Measurements from ENCODE around the gene SSPN.

Gene SSPN

DNA sequence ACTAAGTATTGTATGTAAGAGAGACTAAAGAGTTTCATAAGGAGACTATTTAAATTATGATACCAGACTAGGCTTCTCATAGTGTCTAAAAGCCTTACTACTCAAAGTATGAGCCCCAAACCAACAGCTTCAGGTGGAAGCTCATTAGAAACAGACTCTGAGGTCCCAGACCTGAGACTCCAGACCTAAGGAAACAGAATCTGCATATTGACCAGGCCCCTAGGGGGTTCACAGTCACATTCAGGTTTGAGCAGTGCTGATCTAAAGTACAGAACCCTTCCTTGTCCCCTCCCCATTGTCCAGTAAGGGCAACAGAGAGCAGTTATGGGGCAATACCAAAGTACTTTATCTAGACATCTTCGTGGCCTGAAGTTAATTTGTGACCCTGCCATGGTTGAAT, 87.7 kb downstream of the SSPN start:
- no peak for DNase-seq

DNA sequence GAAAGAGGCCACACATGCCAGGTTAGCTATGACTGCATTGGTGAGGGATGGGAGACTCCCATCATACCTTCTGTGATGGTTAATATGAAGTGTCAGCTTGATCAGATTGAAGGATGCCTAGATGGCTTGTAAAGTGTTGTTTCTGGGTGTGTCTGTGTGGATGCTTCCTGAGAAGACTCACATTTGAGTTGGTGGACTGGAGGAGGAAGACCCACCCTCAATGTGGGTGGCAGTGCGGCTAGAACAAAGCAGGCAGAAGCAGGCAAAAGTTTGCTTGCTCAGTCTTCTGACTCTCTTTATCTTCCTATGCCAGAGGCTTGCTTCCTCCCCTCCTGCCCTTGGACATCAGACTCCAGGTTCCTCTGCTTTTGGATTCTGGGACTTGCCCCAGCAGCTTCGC, 88.2 kb downstream of the SSPN start:
- DNase-seq: no peak

DNA sequence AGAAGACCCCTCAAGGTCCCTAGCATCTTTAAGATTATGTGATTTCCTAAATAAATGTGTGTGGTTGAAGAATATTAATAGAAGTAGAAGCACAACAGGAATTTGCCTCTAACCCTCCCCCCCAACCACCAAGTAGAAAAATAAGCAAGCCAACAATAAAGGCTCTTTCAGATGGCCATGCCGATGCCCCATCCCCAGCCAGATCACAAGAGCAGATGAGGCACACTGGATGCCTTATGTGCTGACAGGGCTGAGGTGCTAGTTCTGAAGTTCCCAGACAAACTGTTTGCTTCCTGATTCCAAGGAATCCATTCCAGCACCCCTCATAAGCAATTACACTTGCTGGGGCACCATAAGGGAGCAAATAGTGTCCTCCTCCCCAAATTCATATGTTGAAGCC, 90.0 kb downstream of the SSPN start:
- no peak for DNase-seq

DNA sequence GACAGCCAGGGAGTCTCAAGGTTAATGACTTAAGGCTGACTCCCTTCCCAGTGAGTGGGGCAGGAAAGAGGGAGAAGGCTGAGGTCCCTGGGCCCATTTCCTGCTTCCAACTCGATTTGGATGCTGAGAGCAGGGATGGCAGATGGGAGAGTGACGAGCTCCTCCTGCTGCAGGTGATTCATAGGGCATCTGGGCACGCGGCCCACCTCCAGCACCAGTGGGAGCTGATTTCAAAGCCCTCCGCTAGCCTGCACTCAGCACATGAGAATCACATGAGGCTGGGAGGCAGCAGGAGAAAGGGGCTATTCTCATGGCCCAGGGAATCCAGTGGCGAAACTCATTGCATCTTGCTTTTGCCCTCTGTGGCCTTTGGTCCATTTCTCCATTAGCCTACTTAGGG, 90.8 kb downstream of the SSPN start:
- DNase-seq: no peak

DNA sequence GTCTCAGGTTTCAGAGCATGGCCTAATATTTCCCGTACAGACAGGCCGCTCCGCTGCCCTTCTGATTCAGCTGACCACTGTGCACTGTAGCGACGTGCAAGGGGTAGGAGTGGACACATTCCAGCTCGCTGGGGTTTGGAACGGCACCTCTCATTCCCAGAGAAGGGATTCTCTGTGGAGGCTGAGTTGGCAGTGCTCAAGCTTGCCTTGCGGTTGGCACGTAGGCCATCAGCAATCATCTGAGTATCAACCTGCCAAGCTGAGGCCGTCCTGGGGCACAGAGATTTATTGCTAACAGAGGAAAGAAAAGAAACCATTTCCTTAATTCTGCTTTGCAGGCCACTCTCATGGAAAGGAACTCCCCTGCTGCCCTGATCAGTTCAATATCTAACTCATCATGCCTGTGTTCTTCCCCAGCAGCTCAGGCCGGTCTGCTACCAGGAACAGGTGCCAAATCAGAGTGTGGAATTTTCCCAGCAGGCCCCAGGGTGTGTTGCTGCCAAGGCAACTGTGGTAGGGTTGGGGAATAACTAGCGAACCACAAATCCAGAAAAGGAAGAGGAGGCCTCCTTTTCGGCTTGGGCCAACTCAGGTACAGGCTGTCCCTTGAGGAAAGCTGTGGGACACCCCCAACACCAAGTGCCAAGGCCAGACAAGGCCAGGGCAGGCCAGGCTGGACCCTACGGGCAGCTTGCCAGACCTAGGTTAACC, 92.5 kb downstream of the SSPN start:
- no peak for DNase-seq

- DNase-seq: no peak
Measured at GRCh38 chr12:26290565-26290964, 95.2 kb downstream of the SSPN start.

GRCh38 chr12:26292596-26292995, 97.2 kb downstream of the SSPN start:
- no peak for DNase-seq

DNA sequence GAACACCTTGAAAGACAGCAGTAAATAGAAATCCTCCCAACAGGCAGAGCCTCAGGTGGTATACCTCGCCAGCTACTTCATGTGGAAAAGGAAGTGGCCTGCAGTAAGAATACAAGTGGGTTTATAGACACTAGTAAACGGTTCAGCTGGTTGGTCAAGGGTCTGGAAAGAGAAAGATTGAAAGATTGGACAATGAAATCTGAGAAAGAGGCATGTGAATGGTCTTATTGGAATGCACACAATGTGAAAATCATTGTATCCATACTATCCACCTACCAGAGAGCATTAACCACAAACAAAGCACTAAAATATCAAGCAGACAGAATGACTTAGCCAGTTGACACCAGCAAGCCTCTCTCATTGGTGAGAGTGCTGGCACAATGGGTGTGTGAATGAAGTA, 98.2 kb downstream of the SSPN start:
- DNase-seq: no peak

DNA sequence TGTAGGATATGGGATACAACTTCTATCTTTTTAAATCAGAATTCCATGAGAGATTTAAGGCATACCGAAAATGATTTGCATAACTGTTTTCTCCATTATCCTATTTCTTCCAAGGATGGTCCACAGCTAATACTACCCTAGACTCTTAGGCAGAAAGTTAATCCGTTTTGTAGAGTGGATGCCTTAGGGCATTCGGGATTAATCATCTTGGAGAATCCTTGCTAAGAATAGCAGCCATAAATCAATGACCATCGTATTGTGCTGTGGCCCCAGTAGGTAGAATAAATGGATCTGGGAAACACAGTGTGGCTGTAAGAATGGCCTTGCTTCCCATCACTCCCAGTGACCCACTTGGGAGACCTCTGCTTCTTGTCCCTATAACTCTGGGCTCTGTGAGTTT, 99.6 kb downstream of the SSPN start:
- DNase-seq: no peak

GRCh38 chr12:26297396-26298070, 102.2 kb downstream of the SSPN start:
- no peak for DNase-seq

- DNase-seq: no peak
Measured at GRCh38 chr12:26298785-26299621, 103.6 kb downstream of the SSPN start.

GRCh38 chr12:26299751-26300150, 104.4 kb downstream of the SSPN start:
- no peak for DNase-seq

Data from right kidney (tissue), 1 donor.